ENCODE measurements around the gene CDS2.

Gene CDS2

DNA sequence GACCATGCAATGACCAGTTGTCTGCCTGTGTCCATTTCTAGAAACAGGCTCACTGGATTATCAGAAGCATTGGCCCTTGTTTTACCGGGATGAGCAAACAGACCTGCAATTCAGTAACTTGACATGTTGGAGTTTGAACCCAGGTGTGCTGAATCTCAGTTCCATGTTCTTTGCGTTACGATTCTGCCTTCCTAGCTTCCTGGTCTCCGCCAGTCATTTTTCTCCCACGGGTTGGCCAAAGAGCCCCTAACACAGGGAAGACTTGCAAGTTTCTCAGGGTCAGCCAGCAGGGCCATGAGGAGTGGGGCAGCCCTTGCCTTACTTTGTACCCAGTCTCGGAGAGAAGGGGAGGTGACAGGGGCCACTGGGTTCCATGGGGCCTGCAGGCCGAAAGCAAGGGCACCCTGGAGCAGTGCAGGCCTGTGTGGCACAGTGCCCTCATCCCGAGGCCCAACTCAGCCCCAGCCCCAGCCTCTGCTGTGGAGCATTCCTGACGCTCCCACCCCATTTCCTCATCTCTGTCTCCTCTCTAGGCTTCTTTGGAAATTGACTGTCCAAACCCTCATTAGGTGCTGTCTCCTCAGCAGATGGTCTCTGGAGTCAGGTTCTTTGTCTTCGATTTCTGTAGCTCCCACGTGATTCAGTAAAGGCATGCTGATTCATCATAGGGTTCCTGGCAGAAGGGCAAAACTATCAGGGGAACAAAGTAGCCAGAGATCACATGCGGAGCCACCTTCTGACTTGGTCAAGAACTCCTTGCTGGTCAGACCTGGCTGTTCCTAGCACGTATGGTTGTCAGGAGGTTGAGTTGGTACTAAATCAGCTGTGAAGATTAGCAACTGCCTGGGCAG lies 23.6 kb downstream of the CDS2 start:
- in situ Hi-C loops (cut with MboI; ENCODE audit: low sequenced_read_pairs) = no loop called here

DNA sequence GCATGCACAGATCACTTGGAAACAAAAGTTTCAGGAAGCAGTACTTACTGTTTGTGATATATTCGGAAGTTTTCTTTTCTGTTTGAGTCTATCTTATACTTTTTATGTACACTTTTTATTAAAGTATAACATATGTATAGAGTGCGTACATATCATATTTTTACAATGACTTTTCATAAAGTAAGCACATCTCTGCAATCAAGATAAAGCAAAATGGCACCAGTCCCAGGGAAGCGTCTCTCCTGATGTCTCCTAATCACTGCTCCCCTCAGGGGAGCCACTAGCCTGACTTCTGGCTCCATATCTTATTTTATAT lies 26.3 kb downstream of the CDS2 start:
- in situ Hi-C loops (cut with MboI; ENCODE audit: low sequenced_read_pairs) = no loop called here

DNA sequence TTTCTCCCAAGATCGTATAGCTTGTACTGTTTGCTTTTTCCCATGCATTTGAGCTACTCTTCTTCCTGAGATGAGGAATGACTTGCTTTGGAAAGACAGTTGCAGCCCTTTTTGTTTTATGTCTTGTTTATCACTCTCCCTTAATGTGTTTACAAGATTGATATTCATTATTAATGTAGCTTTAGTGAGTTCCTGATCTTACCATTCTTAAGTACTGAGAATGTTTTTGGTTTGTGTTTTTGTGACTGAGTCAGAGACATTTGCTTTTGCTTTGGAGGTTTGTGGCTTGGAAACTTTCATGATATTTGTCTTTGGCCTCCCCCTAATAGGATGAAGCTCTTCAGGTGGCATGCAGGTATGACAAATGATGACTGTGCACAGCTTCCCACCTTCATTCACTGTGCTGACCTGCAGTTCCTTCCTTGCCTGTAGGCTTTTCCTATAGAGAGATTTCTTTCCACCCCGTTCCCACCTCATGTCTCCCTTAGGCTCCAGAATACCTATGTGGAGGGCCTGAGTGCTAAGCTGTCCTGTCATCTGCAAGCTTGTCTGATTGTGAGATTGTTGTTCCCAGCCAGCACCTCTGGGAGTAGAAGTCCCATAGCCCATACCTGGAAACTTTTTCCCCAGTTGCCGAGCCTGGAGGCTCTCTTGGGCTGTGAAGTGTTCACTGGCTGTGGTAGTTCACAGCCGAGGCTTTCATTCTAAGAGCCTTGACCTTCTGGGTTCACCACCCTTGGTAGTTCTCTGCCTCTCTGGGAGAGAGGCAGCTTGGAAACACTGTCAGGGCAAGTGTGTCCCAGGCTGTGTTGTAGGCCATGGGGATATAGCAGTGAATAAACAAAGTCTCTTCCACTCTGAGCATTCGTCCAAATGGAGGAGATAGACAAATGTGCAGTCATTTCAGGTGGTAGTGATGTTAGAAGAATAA lies 27.1 kb downstream of the CDS2 start:
- in situ Hi-C loops (cut with MboI; ENCODE audit: low sequenced_read_pairs) = no loop called here

DNA sequence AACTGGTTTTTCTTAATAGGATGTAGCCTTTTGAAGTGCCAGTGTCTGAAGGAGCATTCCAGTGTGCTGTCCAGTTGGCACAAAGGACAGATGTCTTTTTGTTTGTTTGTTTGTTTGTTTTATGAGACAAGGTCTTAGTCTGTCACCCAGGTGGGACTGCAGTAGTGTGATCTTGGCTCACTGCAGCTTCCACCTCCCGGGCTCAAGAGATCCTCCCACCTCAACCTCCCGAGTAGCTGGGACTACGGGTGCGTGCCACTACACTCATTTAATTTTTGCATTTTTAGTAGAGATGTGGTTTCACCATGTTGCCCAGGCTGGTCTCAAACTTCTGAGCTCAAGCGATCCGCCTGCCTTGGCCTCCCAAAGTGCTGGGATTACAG lies 27.7 kb downstream of the CDS2 start:
- in situ Hi-C loops (cut with MboI; ENCODE audit: low sequenced_read_pairs) = no loop called here

DNA sequence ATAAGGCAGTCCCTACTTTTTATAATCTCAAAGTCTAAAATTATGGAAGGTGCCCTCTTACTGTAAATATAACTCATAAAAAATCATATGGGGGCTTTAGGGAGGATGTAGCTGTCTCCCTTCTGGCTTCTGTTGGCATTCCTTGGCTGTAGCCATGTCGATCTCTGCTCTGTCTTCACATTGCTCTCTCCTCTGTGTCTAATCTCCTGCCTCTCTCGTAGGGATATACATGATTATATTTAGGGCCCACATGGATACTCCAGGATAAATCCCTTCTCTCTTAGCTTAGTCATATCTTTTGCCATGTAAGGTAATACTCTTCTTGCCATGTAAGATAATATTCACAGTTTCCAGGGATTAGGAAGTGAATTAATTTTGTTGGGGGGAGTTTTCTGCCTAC lies 28.6 kb downstream of the CDS2 start:
- in situ Hi-C loops (cut with MboI; ENCODE audit: low sequenced_read_pairs) = no loop called here

DNA sequence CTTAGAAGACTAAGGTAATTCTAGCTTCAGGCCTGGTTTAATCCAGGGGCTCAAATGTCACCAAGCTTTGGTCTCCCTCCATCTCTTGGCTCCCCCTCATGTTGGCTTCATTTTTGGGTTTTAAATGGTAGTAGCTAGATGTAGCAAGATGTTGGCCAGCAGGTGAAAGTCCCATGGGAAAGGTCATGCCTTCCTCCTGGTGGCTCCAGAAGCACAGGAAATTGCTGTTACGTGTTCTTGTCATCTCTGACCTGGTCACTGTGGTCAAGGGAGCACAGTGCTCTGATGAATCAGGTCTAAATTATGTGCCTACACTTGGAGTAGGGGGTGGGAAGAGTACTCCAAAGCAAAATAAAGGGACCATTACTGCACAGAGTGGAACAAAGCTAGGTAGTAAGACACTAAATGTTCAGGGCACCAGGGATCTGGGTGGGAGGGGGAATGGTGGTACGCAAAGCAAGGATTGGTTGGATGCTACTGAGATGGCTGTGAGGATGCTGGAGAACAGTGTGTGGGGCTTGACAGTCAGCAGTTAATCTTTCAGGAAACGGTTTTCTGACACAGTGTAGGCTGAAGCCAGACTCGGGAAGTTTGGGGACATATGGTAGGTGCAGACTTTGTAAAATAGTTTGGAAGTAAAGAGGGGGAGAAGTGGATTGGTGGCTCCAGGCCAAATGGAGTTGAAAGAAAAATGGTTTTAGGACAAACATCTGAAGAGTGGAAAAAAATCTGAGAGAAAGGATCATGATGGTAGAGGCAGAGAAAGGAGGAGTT lies 30.1 kb downstream of the CDS2 start:
- in situ Hi-C loops (cut with MboI; ENCODE audit: low sequenced_read_pairs) = no loop called here

DNA sequence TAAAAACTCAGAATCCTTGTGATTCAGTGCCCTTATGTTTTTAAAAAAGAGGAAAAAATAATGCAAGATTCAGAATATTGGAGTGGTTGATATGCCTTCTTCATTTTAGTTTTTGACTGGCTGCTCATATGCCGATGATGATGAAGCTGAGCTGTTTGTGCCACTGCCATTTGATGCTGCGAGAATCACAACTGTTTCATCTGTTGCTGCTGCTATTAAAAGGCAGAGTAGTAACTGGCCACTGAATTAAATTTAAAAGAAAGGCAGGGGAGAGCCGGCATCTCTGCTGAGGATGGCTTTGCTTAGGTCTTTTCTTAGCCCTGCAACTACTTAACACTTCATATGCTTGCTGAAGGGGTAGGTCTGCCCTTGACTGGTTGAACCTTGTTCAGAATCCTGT lies 33.1 kb downstream of the CDS2 start:
- in situ Hi-C loops (cut with MboI; ENCODE audit: low sequenced_read_pairs) = no loop called here

DNA sequence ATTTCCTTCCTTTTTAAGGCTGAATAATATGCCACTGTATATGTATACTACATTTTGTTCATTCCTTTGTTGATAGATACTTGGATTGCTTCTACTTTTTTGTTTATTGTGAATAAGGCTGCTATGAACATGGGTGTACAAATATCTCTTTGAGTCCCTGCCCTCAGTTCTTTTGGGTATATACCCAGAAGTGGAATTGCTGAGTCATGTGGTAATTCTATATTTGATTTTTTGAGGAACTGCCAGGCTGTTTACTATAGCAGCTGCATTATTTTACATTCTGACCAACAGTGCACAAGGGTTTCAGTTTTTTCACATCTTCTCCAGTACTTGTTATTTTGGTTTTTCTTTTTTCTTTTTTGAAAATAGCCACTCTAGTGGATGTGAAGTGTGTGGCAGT lies 34.1 kb downstream of the CDS2 start:
- in situ Hi-C loops (cut with MboI; ENCODE audit: low sequenced_read_pairs) = no loop called here

DNA sequence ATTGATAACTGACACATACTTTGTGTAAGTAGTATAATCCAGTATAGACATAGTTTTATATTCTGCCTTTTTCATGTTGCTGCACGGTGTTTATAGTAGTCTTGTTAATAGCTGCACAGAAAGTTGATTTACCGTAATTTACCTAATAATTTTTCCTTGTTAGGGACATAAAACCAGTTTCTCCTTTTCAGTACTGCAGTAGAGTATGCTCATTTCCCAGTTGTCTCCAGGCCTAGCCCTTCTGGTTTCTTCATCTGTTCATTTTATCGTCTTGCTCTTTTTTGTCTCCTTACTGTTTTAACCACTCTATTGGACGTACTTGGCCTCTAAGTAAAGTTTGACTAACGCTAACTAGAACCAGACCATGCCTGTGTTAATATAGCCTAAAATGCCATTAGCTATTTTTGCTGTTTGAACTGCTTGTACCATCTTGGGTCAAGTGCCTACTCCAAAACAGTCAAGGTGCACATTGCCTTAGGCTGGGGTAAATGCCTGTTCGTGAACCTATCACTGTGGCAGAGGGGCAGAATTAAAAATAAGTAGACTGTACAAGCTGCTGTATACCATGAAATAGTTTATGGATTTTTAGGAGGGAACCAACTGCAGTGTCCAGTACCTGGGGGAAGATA lies 34.8 kb downstream of the CDS2 start:
- in situ Hi-C loops (cut with MboI; ENCODE audit: low sequenced_read_pairs) = no loop called here

DNA sequence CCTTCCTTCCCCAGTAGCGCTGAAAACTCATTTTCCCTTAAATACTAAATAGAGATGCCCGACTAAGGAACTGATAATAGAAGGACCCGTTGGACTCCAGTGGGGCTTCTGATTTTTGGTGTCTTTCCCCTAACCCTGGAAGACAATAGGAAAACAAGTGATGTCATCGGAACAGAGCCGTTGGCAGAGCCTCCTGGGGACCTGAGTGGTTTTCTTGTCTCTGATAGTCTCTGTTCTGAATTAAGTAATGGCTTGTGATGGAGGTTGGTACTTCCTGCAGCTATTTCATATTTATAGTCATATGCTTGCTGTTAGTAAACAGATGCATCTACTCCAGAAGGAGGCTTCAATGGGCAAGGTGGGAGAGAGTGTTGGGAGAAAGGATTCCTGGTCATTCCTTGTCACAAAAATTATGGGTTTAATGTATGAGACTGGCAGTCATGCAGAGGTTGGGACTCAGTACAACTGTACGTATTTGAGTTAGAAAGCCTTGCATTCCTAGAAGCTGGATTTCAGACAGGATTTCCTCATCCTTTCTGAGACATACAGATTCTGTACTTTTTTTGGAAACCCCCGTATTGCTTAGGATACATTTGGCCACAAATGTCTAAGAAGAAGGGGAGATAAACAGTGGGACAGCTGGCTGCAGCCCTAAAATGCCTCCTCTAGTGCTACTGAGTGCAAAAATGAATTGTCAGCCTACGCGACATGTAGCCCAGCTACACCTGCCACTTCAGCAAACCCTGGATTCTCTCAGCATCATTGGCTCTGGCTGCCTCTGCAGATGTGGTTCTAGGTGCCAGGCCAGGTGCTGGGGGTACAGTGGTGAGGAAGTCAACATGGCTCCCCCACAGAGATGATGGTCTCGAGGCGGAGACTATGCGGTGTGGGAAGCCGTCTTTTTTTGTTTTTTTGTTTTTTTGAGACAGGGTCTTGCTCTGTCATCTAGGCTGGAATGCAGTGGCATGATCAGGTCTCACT lies 38.1 kb downstream of the CDS2 start:
- in situ Hi-C loops (cut with MboI; ENCODE audit: low sequenced_read_pairs) = no loop called here

DNA sequence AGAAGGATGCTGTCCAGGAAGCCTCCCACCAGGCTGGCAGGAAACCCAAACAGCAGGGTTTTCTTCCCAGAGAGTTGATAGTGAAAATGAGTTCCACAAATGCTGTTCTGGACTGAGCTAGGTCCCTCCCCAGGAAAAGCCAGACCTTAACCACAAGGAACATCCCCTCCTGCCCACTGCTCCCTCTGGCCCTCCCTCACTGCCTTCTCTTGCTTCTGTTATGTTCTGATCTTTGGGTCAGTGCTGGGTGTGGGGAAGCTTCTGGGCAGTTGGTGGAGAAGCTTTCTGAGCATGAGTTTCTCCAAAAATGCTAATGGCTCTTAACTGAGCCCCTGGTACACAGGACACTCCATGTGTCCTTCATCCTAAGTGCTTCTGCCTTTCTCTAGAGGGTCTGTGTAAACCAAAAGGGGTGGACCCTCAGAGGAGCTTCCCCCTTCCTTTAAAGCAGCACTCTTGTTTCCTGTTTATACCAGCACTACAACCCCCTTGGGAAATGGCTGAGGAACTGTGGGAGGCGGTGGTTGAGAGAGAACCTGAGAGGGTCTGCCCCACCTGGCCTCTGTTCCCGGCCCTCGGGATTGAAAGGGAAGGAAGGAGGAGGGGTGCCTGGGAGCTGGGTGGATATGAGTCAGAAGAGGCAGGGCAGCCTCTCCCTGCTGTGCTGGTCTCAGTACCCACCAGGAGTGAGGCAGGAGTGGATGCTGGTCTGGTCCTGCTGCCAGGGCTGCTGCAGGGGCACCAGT lies 42.0 kb downstream of the CDS2 start:
- in situ Hi-C loops (cut with MboI; ENCODE audit: low sequenced_read_pairs) = no loop called here

DNA sequence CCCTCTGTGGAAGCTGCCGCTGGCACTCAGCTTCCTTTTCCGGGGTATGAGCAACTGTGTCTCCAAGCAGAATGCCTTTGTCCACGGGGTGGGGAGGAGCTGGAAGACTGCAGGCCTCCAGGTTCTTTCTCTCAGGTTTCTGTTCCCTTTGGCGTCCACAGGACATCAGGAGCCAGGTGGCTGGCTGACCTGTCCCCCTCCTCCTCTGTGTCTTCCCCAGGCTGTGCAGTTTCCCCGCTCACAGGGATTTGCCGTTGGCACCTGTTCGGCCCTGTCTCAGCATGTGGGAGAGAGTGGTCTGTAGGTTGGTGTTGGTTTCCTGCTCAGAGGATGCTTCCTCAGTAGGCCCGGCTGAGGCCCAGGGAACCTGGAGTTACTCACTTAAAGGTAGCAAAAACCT lies 43.5 kb downstream of the CDS2 start:
- in situ Hi-C loops (cut with MboI; ENCODE audit: low sequenced_read_pairs) = no loop called here

DNA sequence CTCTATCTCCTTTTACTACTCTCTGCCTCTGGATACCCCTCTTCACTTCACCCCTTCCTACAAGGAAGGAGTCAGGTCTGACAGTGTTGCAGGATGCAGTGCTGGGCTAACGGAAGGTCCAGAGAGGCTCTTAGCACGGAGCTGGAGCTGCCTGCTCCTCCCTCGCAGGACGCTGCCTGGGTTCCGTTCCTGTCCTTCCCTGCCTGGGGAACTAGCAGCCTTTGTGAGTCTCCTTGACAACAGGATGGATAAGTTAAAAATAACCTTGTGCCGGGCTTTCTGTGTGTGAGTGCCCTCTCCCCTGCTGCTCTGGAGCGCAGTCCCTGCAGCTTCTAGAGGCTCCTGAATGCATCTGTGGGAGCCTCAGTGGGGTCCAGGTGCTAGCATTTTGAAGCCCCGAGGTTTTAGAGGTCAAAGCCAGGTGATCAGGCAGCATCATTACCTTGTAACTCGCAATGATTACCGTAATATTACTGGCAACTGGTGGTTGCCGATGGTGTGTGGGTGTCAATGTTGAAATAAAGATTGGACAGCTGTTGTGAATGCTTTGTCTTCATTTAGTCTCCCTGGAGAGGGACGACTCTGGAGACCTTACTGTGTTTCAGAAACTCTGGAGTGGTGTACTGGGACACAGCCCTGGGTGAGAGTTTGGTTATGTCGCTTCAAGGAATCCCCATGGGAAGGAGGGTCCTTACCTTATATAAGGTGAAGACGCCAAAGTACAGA lies 44.4 kb downstream of the CDS2 start:
- in situ Hi-C loops (cut with MboI; ENCODE audit: low sequenced_read_pairs) = no loop called here

DNA sequence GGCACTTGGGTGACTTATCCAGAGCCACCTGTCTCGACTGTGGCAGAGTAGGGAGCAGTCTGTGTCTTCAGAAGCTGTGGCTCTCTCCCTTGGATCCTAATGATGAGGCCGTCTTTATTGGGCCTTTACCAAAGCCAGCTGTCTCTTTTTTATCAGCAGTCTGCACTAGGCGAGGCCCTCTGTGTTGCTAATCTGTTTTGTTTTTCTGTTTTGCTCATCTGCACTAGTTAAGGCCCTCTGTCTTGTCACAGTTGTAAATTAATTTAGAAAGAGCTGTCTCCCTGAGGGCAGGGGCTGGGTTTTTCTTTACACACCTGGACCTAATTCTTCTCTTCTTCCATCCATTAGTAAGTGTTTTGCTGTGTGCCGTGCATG lies 45.0 kb downstream of the CDS2 start:
- in situ Hi-C loops (cut with MboI; ENCODE audit: low sequenced_read_pairs) = no loop called here

DNA sequence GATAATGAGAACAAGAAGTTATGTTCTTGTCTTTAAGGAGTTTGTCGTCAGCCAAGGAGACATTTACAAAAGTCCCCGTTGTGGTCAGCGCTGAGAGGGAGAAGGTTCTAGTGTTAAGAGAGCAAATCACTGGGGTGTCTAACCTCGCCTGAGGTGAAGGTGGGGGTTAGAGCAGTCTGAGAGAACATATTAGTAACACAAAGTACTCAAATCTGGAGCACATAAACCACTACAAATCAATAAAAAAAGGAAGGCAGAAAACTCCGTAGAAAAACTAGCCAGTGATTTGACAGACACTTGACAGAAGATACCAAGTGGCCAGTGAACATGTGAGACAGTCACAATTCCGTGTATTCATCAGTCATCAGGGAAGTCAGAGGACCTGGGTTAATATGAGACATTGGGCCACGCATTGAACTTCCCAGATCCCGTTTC lies 45.4 kb downstream of the CDS2 start:
- in situ Hi-C loops (cut with MboI; ENCODE audit: low sequenced_read_pairs) = no loop called here

DNA sequence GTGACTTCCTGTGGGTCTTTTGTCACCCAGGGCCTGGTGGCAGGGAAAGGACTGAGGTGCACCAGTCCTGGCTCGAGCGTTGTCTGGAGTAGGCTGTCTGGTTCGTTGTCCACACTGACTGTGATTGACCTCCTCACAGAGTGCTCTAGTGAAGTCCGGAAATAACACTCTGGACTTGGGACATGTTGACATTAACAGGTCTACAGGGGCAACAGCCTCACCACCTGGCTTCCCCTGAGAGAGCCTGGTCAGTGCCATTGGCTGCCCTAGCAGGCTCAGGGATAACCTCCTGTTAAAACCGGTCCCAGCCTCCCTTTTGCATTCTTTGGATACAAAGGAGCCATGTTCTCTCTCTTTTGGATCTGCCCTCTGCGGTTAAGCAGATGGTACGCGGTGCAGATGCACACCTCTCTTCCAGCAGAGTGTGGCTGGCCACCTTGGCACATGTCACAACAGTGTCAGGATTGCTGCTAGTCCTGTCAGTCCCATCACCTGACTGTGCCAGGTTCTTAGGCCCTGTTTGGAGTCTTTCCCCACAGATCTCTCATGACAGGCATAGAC lies 46.2 kb downstream of the CDS2 start:
- in situ Hi-C loops (cut with MboI; ENCODE audit: low sequenced_read_pairs) = no loop called here

DNA sequence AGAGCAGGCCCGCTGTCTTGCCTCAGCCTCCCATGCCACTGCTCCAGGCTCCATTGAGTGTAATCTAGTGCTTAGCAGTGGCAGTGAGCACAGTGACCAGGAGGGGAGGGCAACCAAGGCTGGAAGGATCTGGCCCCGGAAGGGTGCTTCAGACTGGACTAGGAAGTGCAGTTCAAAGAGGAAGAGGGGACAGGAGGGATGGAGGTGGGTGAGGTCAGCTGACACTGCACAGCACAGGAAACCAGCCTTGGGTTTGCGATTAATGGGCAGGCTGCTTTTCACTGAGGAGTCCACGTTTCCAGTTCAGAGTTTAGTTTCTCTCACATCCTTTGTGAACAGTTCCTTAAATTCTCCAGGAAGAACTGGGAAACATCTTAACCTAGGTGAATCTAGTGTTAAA lies 46.9 kb downstream of the CDS2 start:
- in situ Hi-C loops (cut with MboI; ENCODE audit: low sequenced_read_pairs) = no loop called here

DNA sequence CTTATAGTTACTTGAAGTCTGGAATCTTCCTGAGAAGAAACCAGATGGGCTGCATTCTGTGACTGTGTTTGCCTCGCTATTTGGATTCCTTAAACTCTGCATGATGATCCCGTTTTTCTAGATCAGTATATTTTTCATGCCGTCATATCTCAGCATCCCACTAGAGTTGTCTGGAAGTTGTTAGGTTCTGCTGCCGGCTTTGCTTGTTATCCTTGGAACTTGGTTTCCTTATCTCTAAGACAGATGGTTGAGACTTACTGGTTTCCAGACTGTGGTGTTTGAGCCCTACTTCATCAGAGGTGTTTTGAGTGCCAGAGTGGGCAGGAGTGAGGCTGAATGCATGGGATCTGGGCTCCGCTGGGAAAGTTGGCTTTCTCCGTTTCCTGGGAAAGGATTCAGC lies 50.3 kb downstream of the CDS2 start:
- in situ Hi-C loops (cut with MboI; ENCODE audit: low sequenced_read_pairs) = no loop called here

All from hTERT RPE-1 (cell line).